ENCODE data around the gene OSTN.
"Not testable (repeated sequence)": the region's sequence is repeated elsewhere in the genome, so short reads cannot be mapped to it uniquely, and the experiment has no call there.

Gene OSTN

DNA sequence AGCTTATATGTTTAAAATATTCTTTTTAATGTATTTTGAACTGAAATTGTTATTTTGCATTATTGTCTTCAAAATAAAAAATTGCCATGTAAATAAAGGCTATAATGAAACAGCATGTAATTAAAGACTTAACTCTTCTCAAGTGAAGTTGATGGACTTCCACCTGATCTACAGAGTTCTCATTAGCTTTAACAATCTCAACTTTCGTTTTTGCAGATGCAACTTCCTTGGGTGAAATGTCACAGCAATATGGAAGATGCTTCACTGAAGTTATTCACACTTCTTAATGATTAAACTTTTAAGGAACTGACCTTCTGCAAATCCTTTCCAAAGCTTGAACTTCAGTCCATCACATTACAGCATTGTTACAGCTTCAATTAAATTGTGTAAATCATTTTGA lies 63.6 kb downstream of the OSTN start:
- in situ Hi-C loops (cut with MboI; ENCODE audit: low sequenced_read_pairs) = no loop called here

DNA sequence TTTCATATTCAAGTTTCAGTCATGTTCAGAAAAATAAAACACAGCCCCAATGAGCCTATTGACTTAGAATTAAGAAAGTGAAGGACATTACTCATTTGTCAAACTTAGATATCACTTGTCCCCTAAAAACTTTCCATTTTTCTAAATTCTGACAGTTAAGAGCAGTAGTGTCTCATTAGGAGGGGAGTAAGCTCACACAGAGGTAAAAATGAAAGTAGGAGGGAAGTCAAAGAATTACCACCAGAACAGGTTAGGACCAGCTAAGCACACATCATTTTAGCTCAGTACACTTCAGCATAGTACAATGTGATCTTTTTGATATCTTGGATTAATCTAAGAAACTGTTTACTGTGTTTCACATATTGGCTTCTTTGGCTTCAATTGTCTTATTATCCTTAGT lies 64.3 kb downstream of the OSTN start:
- in situ Hi-C loops (cut with MboI; ENCODE audit: low sequenced_read_pairs) = no loop called here

DNA sequence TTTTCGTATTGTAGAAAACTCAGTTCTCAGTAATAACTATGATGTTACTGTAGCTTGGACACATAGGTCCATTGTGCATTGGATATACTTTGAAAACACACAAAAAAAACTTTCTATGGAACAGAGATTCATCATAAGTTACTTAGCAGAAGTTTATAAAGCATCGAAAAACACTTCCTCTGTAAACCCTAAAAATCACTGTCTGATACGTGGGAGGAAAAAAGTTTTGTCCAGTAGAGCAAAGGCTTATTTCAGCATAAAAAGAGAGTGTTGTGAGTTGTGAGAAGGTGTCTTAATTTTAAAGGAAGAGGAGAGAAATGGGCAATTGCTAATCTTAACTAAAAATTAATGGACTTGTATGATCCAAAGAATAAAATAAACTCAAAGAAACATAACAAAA lies 64.8 kb downstream of the OSTN start:
- in situ Hi-C loops (cut with MboI; ENCODE audit: low sequenced_read_pairs) = no loop called here

DNA sequence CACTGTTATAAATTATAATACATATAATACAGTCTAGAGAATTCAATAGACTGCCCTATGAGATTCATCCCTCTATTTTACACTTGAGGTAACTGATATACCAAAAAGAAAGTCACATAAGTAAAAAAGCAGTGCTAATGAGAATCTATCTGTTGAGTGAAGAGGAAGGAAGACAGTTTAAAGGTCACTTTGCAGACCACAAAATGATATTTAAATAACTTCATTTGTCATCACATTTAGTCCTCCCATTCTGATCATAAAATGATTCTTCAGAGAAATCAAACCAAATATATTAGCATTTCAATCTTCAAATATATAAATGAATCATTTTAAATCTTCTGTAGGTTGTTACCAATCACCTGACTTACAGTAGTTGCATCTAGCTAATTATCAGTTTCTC lies 69.7 kb downstream of the OSTN start:
- in situ Hi-C loops (cut with MboI; ENCODE audit: low sequenced_read_pairs) = no loop called here

GRCh38 chr3:191269289-191270085 lies 70.4 kb downstream of the OSTN start:
- in situ Hi-C loops (cut with MboI; ENCODE audit: low sequenced_read_pairs) = no loop called here

- in situ Hi-C loops (cut with MboI; ENCODE audit: low sequenced_read_pairs) = not testable (repeated sequence)
Measured at GRCh38 chr3:191275244-191275643, 76.2 kb downstream of the OSTN start.

GRCh38 chr3:191275751-191276150 lies 76.7 kb downstream of the OSTN start:
- in situ Hi-C loops (cut with MboI; ENCODE audit: low sequenced_read_pairs) = no loop called here

DNA sequence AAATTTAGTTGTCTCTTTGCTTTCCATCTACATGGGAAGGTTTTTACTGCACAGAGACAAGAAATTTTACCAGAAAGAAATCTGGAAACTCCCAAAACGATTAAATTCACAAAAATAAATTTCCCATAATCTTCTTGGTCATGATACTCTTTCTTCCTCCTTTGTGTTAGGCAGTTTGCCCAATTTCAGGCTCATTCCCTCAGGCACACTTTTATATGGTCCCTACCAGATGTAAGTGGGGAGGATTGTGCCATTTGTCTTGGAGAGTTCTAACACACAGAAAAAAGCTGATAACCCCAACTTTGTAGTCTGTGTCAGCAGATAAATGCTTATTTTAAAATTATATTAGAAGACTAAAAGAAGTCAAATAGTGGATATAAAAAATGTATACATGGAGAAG lies 81.1 kb downstream of the OSTN start:
- in situ Hi-C loops (cut with MboI; ENCODE audit: low sequenced_read_pairs) = no loop called here

DNA sequence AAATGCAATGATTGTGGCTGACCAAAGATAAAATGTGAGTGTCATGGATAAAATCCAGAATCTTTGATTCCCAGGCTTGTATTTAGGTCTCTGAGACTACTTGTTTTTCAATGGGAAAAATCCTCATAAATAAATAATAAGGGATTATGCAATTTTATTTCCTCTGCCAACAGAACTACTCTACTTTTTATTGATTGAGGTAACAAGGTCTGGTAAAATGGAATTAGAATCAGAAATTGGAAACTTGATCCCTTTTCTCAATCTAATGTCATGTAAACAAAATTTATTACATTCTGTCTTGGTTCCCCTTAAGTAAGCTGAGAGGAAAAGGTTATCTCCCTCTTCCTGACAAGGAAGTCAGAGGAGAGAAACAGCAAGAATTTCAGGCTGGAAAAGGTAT lies 81.8 kb downstream of the OSTN start:
- in situ Hi-C loops (cut with MboI; ENCODE audit: low sequenced_read_pairs) = no loop called here

DNA sequence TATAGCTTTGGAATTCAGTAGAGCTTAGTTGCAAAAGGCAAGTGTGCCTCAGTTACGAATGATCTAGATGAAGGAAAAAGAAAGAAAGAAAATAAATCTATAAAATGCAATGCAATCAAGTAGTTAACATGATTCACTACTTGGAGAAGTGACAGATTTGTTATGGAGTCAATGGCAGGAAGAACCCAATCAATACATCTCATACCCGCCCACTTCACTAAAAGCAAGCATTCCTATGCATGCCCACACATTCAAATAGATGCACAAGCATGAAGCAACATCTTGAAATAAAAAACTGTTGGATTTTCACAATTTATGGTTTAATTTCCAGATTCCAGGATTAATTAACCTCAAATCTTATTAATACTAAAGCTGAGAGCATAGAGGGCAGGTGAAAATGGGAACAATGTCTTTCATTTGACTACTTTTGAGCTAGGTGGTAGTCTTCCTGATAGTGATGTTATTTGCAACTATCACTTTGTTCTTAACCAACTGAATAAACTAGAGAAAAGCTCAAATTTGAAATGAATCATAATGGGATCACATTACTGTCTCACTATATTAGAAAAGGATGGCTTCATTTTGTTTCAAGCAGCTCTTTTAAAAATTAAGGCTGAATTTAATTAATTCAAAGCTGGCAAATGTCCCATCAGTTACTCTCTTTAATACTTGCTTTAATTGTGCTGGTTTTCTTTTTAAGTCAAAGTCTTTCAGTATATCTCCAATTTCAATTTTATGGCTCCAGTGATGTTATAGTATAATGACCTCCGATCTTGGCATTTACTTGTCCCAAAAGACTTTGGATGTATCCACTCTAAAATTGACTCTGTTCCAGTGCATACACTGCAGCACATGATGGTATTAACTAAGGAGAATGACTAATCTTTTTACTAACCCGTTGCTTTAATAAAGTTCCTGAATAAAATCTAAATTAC lies 83.5 kb downstream of the OSTN start:
- in situ Hi-C loops (cut with MboI; ENCODE audit: low sequenced_read_pairs) = no loop called here

DNA sequence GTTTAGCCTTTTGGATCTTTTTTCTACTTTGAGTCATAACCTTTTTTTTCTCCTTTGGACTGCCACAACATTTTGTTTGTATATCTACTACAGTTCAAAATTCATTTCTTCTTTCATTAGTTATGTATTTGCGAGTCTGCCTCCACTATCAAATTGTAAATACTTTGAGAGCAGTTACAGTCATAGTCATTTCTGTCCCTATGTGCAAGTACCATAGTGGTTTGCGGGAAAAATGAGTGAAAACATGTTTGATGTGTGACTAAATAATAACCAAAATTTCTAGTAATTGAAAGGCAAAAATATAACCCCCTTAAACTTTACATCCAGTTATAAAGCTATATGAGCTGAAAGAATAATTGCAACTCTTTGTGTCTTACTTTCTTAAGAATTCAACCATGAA lies 84.4 kb downstream of the OSTN start:
- in situ Hi-C loops (cut with MboI; ENCODE audit: low sequenced_read_pairs) = no loop called here

DNA sequence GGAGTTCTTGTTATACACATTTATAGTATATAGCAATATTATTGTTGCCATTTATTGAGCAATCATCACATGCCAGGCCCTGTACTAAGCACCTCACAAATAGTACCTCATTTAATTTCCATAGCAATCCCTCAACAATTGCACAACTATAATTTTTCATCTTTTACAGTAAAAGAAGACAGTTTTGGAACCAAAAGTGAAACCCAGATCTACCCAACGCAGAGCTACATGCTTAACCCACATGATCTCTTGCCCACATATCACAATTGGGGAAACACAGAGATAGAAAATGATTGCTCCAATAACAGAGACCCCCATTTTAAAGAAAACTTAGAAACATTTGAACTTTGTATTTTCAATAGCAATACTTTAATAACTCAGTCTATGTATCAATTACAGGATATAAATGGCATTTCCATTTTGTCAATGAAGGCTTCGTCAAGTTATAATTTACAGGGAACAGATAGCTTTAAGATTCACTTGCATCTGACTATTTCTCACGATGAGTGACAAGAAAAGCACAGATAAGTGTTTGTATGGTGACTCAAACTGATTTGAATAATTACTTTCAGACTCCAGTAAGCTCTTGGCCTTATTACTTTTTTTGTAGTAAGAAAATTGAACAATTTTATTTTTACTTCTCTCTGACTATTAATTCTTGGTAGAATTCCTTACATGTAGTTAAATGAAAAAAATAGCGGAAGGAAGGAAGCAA lies 91.4 kb downstream of the OSTN start:
- in situ Hi-C loops (cut with MboI; ENCODE audit: low sequenced_read_pairs) = no loop called here

GRCh38 chr3:191292243-191293015 lies 93.4 kb downstream of the OSTN start:
- in situ Hi-C loops (cut with MboI; ENCODE audit: low sequenced_read_pairs) = no loop called here

GRCh38 chr3:191294291-191294690 lies 95.2 kb downstream of the OSTN start:
- in situ Hi-C loops (cut with MboI; ENCODE audit: low sequenced_read_pairs) = no loop called here

GRCh38 chr3:191296041-191296541 lies 97.0 kb downstream of the OSTN start:
- in situ Hi-C loops (cut with MboI; ENCODE audit: low sequenced_read_pairs) = no loop called here

GRCh38 chr3:191298846-191299245 lies 99.8 kb downstream of the OSTN start:
- in situ Hi-C loops (cut with MboI; ENCODE audit: low sequenced_read_pairs) = no loop called here

- in situ Hi-C loops (cut with MboI; ENCODE audit: low sequenced_read_pairs) = no loop called here
Measured at GRCh38 chr3:191300422-191300821, 101.4 kb downstream of the OSTN start.

GRCh38 chr3:191301017-191301416 lies 102.0 kb downstream of the OSTN start:
- in situ Hi-C loops (cut with MboI; ENCODE audit: low sequenced_read_pairs) = no loop called here

GRCh38 chr3:191301782-191302411 lies 102.9 kb downstream of the OSTN start:
- in situ Hi-C loops (cut with MboI; ENCODE audit: low sequenced_read_pairs) = no loop called here

- in situ Hi-C loops (cut with MboI; ENCODE audit: low sequenced_read_pairs) = no loop called here
Measured at GRCh38 chr3:191302451-191302850, 103.4 kb downstream of the OSTN start.
